ENCODE measurements around the gene VASN.
"Not testable (repeated sequence)": the region's sequence is repeated elsewhere in the genome, so short reads cannot be mapped to it uniquely, and the experiment has no call there.

Gene VASN

DNA sequence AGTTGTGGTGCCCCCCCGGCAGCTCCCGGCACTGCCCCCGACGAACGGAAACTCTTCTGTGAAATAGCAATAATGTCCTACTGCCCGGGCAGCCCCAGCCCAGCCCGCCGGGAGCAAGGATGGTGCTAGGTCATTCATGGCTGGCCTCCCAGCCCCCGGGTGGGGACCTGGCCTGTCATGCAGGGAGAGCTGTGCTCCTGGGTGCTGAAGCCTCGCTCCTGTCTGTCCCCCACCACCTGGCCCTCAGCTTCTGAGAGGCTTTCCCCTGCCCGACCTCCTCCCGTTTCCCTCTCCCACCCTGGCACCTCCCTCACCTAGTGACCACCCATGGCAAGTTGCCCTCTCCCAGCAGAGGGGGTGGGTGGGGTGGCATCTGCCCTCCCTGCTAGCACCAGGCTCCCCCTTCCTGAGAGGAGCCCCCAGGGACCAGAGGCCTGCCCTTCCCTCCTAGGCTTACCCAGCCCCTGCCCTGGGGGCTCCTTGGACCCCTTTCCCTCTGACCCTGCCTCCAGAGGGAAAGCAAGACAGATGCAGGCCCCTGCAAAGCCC is 34.0 kb upstream of the VASN start:
- DNase-seq (ENCODE audit: low read depth) = no peak

- no peak for DNase-seq (ENCODE audit: low read depth)
Observed at GRCh38 chr16:4338125-4338582, 33.5 kb upstream of the VASN start.

- no peak for DNase-seq (ENCODE audit: low read depth)
Observed at GRCh38 chr16:4338712-4339299, 32.8 kb upstream of the VASN start.

- DNase-seq (ENCODE audit: low read depth) = no peak
Observed at GRCh38 chr16:4339455-4339854, 32.2 kb upstream of the VASN start.

DNA sequence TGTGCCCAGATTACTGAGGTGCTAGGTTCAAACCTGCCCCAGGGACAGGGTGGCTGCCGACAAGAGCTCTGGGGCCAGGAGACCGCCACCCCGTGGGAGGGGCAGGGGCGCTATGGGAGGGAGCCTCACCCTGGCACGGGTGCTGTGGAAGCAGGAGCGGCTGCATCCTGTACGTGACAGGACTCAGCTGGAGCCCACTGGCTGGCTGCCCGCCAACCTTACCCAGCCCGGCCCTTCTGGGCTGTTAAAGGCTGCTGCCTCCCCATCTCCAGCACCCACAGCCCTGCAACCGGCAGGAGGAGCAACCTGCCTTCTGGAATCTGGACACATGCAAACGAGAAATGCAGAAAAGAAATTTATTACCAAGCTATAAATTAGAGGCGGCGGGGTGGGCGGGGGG is 31.7 kb upstream of the VASN start:
- DNase-seq (ENCODE audit: low read depth) = no peak

DNA sequence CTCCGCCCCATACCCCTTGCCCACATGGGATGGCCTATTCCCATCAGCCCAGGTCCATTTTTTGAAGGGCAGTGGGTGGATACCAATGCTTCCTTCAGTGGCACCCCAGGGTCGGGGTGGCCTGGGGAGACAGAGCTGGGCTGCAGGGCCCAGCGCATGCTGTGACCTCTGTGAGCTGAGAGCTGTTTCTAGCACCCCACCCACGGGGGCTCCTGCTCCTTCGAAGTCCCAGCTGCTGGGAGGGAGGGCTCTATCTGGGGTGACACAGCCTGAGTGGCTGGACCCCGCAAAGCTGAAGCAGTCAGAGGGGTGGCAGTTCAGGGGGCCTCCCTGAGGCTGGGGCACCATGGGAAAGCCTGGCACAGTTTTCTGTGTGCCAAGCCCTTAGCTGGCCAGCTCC is 31.2 kb upstream of the VASN start:
- no peak for DNase-seq (ENCODE audit: low read depth)

DNA sequence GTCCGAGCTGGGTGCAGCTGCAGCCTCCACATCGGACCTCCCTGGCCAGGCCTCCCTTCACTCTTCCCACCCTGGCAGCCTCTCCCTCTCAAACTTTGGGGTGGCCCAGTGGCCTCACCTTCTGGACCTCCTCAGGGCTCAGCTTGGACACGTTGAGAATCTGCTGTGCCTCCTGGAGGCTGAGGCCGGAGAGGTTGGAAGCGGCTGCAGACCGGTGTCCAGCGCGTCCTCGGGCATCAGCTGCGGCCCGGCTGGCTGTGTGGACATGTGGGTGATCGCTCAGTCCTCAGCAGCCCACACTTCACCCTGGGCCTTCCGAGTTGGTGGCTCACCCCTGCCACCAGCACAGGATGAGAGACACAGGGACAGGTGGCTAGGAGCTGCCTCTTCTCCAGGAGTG is 30.4 kb upstream of the VASN start:
- DNase-seq (ENCODE audit: low read depth) = no peak

- no peak for DNase-seq (ENCODE audit: low read depth)
Observed at GRCh38 chr16:4342866-4343744, 28.5 kb upstream of the VASN start.

- not testable (repeated sequence) for DNase-seq (ENCODE audit: low read depth)
Observed at GRCh38 chr16:4344300-4344982, 27.2 kb upstream of the VASN start.

- DNase-seq (ENCODE audit: low read depth) = no peak
Observed at GRCh38 chr16:4344983-4345835, 26.4 kb upstream of the VASN start.

DNA sequence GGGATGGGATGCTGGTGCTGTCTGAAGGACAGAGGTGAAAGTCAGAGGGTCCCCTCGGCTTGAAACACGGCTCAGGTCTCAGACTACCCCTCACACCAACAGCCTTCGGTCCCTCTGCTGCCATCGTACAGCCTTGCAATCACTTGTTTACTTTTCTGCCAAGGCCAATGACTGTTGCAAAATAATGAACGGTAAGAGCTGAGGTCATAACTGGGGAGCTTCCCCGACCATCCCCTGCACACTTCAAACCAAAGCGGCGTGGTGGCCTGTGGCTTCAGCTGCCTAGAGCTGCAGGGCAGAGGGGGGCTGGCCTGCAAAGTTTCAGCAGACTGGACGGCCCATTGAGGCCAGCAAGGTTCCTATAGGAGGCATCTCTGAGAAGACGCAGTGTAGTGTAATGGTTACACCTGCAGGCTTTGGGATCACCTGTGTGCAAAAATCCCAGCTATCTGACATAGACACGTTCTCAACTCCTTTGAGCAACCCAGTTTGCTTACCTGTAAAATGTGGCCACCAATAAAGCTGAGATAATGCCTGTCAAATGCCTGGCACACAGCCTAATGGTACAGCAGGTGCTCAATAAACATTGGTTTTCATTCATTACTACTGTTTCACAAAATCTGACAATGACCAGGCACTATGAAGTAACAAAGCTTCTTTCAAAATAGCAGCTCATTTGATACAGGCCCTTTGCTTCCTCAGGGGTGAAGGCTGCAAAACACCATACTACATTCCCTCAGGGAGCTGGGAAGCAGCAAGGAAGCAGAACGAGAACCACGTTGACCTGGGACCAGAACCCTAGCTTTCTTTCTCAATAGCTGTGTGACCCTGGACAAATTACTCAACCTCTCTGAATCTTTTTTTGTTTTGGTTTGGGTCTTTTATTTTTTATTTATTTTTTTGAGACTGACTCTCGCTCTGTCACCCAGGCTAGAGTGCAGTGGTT is 25.5 kb upstream of the VASN start:
- no peak for DNase-seq (ENCODE audit: low read depth)

DNA sequence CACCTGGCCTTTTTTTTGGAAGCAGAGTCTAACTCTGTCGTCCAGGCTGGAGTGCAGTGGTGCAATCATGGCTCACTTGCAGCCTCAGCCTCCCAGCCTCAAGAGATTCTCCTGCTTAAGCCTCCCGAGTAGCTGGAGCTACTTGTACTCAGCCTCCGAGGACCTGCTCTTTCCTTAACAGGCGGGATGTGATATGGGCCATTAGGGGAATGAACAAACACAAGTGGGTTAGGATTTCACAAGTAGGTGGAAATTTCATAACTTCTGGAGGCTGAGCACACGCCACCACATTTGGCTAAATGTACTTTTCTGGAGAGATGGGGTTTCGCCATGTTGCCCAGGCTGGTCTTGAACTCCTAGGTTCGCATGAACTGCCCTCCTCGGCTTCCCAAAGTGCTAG is 24.6 kb upstream of the VASN start:
- no peak for DNase-seq (ENCODE audit: low read depth)

DNA sequence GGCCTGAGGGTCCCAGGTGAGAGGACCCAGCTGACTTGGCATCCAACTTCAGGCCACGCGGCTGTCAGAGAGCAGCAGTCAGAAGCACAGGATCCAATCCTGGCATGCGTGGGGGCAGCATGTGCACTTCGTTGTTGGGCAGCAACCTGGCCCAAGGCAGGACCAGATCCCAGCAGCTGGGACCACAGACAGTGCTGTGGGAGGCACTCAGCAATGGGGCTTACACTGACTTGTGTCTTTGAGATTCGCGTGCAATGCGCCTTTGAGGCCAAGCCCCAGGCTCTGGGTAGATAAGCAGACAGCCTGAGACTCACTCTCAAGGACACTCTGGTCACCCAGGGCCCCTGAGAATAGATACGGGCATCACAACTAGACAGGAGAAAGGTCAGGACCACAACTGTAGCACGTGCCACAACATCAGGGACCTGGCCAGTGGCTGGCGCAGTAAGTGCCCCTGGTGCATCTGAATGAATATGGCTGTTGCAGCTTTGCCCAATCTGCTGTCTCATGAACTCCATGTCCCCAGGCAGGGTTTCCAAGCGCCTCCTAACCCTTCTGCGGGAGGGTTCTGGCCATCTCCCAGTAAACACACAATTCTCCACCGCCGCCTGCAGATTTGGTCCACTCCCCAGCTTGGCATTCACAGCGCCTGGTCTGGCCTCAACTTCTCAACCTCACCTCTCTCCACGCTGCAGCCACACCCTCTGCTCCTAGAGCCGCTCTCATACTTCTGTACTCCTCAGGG is 23.7 kb upstream of the VASN start:
- DNase-seq (ENCODE audit: low read depth) = no peak

DNA sequence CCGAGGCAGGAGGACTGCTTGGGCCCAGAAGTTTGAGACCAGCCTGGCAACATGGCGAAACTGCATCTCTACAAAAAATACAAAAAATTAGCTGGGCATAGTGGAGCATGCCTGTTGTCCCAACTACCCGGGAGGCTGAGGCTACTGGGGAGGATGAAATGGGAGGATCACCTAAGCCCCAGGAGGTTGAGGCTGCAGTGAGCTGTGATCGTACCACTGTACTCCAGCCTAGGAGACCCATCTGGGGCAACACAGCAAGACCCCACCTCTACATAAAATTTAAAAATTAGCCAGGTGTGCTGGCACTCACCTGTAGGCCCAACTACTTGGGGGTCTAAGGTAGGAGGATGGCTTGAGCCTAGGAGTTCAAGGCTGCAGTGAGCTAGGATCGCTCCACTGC is 22.3 kb upstream of the VASN start:
- DNase-seq (ENCODE audit: low read depth) = no peak

DNA sequence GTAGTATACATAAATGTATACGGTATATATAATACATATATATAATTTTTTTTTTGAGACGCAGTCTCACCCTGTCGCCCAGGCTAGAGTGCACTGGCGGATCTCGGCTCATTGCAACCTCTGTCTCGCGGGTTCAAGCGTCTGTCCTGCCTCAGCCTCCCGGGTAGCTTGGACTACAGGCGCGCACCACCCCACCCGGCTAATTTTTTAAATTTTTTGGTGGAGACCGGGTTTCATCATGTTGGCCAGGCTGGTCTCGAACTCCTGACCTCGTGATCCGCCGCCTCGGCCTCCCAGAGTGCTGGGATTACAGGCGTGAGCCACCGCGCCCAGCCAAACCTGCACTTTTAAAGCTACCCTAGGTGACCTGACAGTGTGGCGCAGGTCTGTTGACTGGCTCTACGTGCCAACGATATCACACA is 21.3 kb upstream of the VASN start:
- no peak for DNase-seq (ENCODE audit: low read depth)

GRCh38 chr16:4350787-4351659 is 20.6 kb upstream of the VASN start, which contains the start of gene PAM16:
Gene PAM16 (minus strand): TSS chr16:4351321. CDS start chr16:4351234, 87 bp downstream.
- peak; percentile 98 for DNase-seq (ENCODE audit: low read depth)

DNA sequence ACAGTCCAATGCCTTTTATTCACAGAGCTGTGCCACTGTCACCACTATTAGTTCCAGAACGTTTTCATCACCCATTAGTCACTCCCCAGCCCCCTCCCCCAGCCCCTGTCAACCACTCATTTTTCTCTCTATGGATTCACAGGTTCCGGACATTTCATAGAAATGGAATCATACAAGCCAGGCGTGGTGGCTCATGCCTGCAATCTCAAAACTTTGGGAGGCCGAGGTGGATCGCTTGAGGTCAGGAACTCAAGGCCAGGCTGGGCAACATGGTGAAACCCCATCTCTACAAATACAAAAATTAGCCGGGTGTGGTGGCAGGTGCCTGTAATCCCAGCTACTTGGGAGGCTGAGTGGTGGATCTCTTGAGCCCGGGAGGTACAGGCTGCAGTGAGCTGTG is 19.8 kb upstream of the VASN start:
- DNase-seq (ENCODE audit: low read depth) = no peak

GRCh38 chr16:4352843-4353242 is 18.8 kb upstream of the VASN start:
- no peak for DNase-seq (ENCODE audit: low read depth)

DNA sequence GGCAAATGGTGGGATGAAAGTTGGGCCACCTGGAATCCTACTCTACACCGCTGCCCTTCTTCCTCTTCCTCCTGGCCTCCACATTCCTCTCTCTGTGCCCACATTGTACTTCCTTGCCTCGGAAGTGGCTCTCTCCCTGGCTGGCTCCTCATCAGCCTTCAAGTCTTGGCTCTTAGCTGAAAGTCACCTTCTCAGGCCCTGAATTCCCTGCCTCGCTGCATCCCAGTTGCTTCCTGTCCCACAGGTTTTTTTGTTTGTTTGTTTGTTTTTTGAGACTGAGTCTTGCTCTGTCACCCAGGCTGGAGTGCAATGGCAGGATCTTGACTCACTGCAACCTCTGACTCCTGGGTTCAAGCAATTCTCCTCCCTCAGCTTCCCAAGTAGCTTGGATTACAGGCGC is 18.0 kb upstream of the VASN start:
- DNase-seq (ENCODE audit: low read depth) = no peak

Measured in activated T-helper 1 cell treated with Interleukin-2 at 50 U/mL for 16 hours (primary cell).